ENCODE measurements around the gene STAT6.
"Not testable (repeated sequence)": the region's sequence is repeated elsewhere in the genome, so short reads cannot be mapped to it uniquely, and the experiment has no call there.

STAT6 gene

DNA sequence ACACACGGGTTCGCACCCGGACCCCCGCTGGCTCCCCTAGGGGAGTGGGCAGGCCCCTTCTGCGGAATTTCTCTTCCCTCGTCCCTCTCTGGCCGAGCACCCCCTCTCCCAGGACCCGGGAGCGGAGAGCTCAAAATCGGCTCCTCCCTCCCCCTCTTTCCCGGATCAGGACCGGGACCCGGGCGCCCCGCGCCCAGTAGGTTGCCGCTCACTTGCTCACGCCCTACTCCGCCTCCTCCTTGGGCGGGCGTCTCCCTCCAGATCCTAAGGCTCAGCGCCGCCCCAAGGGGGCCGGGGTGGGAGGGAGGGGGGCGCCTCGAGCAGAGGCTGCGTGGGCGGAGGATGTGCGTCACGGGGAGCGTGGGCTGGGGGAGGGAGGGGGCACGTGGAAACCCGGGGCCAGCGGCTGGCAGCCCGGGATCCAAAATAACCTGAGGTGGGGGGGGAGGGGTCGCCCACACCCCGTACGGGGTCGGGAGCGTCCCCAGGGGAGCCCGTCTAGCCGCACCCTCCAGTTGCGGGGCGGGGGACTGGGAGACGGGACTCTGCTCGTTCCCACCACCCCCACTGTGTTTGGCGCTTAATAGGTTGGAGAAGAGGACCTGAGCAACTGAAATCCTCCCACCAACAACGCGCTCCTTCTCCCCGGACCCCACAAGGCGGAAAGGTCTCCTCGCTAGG, 24.0 kb downstream of the STAT6 start:
- DNase-seq = peak; percentile 87

DNA sequence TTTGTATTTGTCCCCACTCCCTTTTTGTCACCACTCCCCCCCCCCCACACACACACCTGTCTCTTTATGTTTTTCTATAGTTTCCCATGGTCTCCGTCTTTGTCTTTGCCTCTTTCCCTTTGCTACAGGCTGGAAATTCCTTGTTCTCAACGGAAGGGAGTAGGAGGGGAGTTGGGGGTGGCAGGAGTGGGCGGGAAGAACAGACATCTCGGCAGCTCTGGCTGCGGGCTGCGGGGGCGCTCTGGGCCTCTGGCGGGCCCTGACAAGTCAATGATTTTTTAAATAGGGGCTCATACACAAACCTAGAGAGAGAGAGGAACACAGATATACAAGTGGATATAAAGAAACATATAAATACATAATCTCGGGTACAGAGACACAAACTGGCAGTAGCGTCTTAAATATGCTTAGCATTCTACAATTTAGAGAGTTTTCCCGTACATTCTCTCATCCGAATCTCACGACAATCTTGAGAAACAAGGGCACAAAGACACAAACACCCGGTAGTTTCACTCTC, 24.6 kb downstream of the STAT6 start:
- DNase-seq = peak; percentile 46

- no peak for DNase-seq
These were observed 25.1 kb downstream of the STAT6 start for GRCh38 chr12:57085999-57086492.

- DNase-seq = no peak
These were observed 30.3 kb downstream of the STAT6 start for GRCh38 chr12:57080855-57081254.

- no peak for DNase-seq
These were observed 31.3 kb downstream of the STAT6 start for GRCh38 chr12:57079821-57080220.

GRCh38 chr12:57078519-57079404, 32.4 kb downstream of the STAT6 start, which contains the start of gene NEMP1:
Gene NEMP1, minus strand, starts transcription at chr12:57078791. Its CDS starts 46 bp downstream, at chr12:57078745.
- DNase-seq = peak; percentile 100

DNA sequence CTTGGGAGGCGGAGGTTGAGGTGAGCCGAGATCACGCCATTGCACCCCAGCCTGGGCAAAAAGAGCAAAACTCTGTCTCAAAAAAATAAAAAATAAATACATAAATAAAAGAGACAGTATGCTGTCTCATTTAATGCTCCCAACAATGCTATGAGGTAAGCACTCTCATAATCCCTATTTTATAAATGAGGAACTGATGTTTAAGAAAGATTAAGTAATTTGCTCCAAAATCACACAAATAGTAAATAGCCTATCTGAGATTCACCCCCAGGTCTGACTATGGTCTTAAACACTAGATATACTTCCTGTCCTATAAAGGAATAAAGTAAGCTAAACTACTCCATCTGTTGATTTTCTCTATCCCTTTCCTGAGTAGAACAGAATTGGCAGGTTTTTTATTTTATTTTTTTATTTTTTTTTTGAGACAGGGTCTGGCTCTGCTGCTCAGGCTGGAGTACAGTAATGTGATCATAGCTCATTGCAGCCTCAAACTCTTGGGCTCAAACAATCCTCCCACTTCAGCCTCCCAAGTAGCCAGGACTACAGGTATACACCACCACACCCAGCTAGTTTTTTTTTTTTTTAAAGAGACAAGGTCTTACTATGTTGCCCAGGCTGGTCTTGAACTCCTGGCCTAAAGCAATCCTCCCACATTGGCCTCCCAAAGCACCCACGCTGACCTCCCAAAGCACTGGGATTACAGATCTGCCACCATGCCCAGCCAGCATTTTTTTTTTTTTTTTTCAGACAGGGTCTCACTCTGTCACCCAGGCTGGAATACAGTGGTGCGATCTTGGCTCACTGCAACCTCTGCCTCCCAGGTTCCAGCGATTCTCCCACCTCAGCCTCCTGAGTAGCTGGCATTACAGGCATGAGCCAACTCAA, 37.4 kb downstream of the STAT6 start:
- DNase-seq = not testable (repeated sequence)

DNA sequence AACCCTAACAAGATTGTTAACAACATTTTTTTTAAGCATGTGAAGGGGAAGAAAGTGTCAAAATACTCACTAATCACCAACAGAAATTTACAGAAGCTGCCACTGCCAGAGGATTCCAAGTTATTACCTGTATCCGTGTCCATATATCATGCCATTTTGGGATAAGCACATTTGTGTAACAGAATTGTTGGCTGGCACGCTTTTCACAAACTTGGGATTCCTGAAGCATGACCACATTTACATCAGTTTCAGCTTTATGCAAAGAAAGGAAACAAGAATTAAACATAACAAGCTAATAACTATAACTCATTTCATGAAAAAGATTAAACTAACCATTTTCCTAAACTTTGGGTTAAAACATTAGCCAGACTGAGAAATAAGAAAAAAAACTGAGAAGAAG, 38.5 kb downstream of the STAT6 start:
- DNase-seq = no peak

- peak; percentile 54 for DNase-seq
These were observed 41.6 kb downstream of the STAT6 start for GRCh38 chr12:57069523-57069922.

DNA sequence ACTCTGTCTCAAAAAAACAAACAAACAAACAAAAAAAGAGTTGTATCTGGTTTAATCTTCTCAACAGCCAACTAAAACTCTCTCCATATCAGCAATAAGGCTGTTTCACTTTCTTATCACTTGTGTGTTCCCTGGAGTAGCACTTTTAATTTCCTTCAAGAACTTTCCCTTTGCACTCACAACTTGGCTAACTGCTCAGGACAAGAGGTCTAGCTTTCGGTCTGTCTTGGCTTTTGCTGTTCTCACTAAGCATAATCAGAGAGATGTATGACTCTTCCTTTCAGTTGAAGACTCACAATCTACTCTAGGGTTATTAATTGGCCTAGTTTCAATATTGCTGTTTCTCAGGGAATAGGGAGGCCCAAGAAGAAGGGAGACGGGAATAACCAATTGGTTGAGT, 44.9 kb downstream of the STAT6 start:
- DNase-seq = no peak

DNA sequence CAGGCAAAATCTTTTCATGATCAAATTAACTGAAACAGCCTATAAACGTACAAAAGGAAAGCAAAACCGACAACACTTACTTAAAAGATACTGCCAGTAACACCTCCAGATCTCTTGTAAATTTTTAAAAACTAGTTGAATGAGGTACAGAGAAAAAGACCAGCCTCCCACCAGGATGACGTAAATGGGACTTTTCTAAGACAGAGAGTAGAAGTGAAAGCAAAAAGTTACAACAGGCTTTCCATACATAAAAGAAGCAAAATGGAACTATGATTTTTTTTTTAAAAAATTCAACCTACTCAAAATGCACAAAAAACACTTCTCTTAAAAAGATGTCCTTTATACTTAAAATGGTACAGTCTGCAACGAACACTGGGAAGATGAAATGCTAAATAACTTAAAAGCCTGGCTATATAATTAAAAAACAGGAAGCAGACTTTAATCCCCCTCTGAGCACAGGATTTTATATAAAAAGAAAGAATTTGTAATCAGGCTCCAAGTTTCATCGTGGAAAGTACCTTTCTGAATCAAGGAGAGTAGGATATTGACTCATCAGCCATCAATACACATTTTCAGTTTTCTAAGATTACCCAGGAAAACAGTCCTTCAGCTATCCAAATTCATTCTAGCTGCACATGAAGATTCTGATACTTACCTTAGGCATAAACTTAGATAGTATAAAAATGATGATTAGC, 47.0 kb downstream of the STAT6 start:
- no peak for DNase-seq

GRCh38 chr12:57058454-57058853, 52.7 kb downstream of the STAT6 start:
- DNase-seq = no peak

GRCh38 chr12:57057067-57057751, 54.0 kb downstream of the STAT6 start:
- DNase-seq = no peak

GRCh38 chr12:57055824-57056223, 55.3 kb downstream of the STAT6 start:
- DNase-seq = no peak

DNA sequence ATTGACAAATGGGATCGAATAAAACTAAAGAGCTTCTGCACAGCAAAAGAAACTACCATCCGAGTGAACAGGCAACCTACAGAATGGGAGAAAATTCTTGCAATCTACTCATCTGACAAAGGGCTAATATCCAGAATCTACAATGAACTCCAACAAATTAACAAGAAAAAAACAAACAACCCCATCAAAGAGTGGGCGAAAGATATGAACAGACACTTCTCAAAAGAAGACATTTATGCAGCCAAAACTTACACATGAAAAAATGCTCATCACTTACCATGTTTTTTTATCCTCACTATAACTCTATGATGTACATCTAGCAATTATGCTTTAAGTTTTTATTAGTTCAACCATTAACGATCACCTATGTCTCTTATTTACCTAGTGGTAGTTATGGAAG, 57.3 kb downstream of the STAT6 start:
- not testable (repeated sequence) for DNase-seq

- DNase-seq = not testable (repeated sequence)
These were observed 58.0 kb downstream of the STAT6 start for GRCh38 chr12:57053146-57053545.

- DNase-seq = no peak
These were observed 60.2 kb downstream of the STAT6 start for GRCh38 chr12:57051011-57051410.

DNA sequence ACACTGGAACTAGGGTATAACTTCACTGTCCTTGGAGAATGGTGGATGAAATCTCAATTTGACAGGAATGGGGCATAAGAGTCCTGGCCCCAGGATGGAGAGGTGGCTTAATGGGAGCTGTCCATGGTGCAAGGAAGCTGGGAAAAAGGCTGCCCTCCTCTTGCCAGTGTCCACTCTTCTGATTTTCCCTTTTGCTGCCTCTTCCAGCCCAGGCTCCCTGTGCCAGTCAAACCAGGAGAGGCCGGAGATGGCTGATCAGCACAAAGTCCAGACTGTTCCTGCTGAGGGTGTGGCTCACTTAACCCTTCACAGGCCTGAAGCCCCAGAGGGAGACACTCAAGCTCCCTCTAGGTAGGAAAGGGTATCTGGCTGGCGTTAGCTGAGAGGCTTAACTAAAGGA, 61.3 kb downstream of the STAT6 start, which contains the start of gene MYO1A:
TSS of gene MYO1A (minus strand) at position 240 of the 400 bp plus-strand sequence. CDS start 1,806 bp downstream, outside the sequence.
- DNase-seq = no peak

GRCh38 chr12:57049119-57049446, 62.1 kb downstream of the STAT6 start:
- no peak for DNase-seq

GRCh38 chr12:57048423-57049118, 62.6 kb downstream of the STAT6 start:
- DNase-seq = no peak

- no peak for DNase-seq
These were observed 63.2 kb downstream of the STAT6 start for GRCh38 chr12:57047981-57048380.

Data from NCI-H1436 (cell line).